GM23338 (cell line): ENCODE results near the gene CACNA2D3. TPM values are rescaled to one million over a fixed set of nuclear protein-coding genes. Genes with fewer than 3 reads are reported as not detected.

Experiments used
- ATAC-seq: fragments of 200-7000 bp; cut with Tn5 transposase; 3 replicates; pipeline ENCODE4 v1.9.1; 2020
- DNase-seq: peaks from one replicate; pipeline ENCODE4 v3.0.0-alpha.2; 2015; ENCODE audit warnings: low spot score
- H2AFZ ChIP-seq: fragments of 200-600 bp; sonication (generic); 2 replicates; pipeline ENCODE4 v1.8.0; 2016; ENCODE audit warnings: antibody characterized with exemption, mild to moderate bottlenecking, moderate library complexity
- H3F3A ChIP-seq: fragments of 200-600 bp; sonication (generic); replicated peaks from 2 replicates; pipeline ENCODE4 v1.8.0; 2017; ENCODE audit warnings: antibody characterized with exemption, mixed run types, low read depth
- H3K27ac ChIP-seq: fragments of 200-600 bp; sonication (generic); 2 replicates; pipeline ENCODE4 v1.6.1; 2016; ENCODE audit warnings: low read depth
- H3K27me3 ChIP-seq: fragments of 200-600 bp; sonication (generic); 2 replicates; pipeline ENCODE4 v1.8.0; 2016; ENCODE audit warnings: mild to moderate bottlenecking, mixed run types, moderate library complexity; ENCODE audit not compliant: insufficient read depth
- H3K36me3 ChIP-seq: fragments of 200-600 bp; sonication (generic); 2 replicates; pipeline ENCODE4 v1.8.0; 2016; ENCODE audit warnings: mild to moderate bottlenecking; ENCODE audit not compliant: insufficient read depth
- H3K4me1 ChIP-seq: fragments of 200-600 bp; sonication (generic); 2 replicates; pipeline ENCODE4 v1.8.0; 2016; ENCODE audit warnings: mild to moderate bottlenecking, moderate library complexity; ENCODE audit not compliant: insufficient read depth
- H3K4me2 ChIP-seq: fragments of 200-600 bp; sonication (generic); 2 replicates; pipeline ENCODE4 v1.7.1; 2017; ENCODE audit warnings: mixed run types
- H3K4me3 ChIP-seq: fragments of 200-600 bp; sonication (generic); 2 replicates; pipeline ENCODE4 v1.6.1; 2016; ENCODE audit warnings: mixed run types
- H3K79me2 ChIP-seq: fragments of 200-600 bp; sonication (generic); replicated peaks from 2 replicates; pipeline ENCODE4 v1.8.0; 2017; ENCODE audit warnings: mild to moderate bottlenecking; ENCODE audit not compliant: insufficient read depth
- H3K9me2 ChIP-seq: fragments of 200-600 bp; sonication (generic); 2 replicates; pipeline ENCODE4 v1.8.0; 2017; ENCODE audit not compliant: insufficient read depth
- H4K20me1 ChIP-seq: fragments of 200-600 bp; sonication (generic); replicated peaks from 2 replicates; pipeline ENCODE4 v1.8.0; 2017; ENCODE audit warnings: mild to moderate bottlenecking; ENCODE audit not compliant: insufficient read depth
- H3K27ac Mint-ChIP-seq: 2 replicates; pipeline ENCODE4 v1.8.0; 2020; ENCODE audit warnings: inconsistent platforms, mild to moderate bottlenecking, moderate library complexity, mixed read lengths
- H3K27me3 Mint-ChIP-seq: 3 replicates; pipeline ENCODE4 v1.8.0; 2022; ENCODE audit warnings: low read depth, mild to moderate bottlenecking, moderate library complexity, mixed read lengths, inconsistent platforms; ENCODE audit not compliant: insufficient read depth, poor library complexity
- H3K36me3 Mint-ChIP-seq: 3 replicates; pipeline ENCODE4 v1.8.0; 2021; ENCODE audit warnings: low read depth, mild to moderate bottlenecking, inconsistent platforms, moderate library complexity, mixed read lengths
- H3K4me1 Mint-ChIP-seq: 3 replicates; pipeline ENCODE4 v1.8.0; 2020; ENCODE audit warnings: mild to moderate bottlenecking, inconsistent platforms, mixed read lengths
- H3K4me3 Mint-ChIP-seq: 3 replicates; pipeline ENCODE4 v1.8.0; 2021; ENCODE audit warnings: moderate library complexity, mild to moderate bottlenecking, inconsistent platforms, mixed read lengths
- H3K9me3 Mint-ChIP-seq: 3 replicates; pipeline ENCODE4 v1.8.0; 2020; ENCODE audit warnings: moderate library complexity, mild to moderate bottlenecking, inconsistent platforms, mixed read lengths
- CREB1 ChIP-seq: fragments of 250-450 bp; sonication (Bioruptor Pico); IDR thresholded peaks from 2 replicates; pipeline ENCODE4 v1.5.0; 2020; ENCODE audit warnings: low read depth, mild to moderate bottlenecking, moderate library complexity
- EZH2phosphoT487 ChIP-seq: fragments of 200-600 bp; sonication (generic); IDR thresholded peaks from one replicate; pipeline ENCODE4 v1.8.1; 2018; ENCODE audit warnings: antibody characterized with exemption; ENCODE audit not compliant: unreplicated experiment
- JUNB ChIP-seq: IDR thresholded peaks from one replicate; pipeline ENCODE4 v1.6.1; 2016; ENCODE audit warnings: antibody characterized with exemption; ENCODE audit not compliant: unreplicated experiment
- NANOG ChIP-seq: IDR thresholded peaks from 2 replicates; pipeline ENCODE4 v1.6.1; 2016; ENCODE audit warnings: antibody characterized with exemption, borderline replicate concordance
- STAT1 ChIP-seq: IDR thresholded peaks from one replicate; pipeline ENCODE4 v1.6.1; 2016; ENCODE audit warnings: antibody characterized with exemption; ENCODE audit not compliant: unreplicated experiment
- ZNF114 ChIP-seq: fragments of 250-450 bp; sonication (Bioruptor Pico); IDR thresholded peaks from 2 replicates; pipeline ENCODE4 v1.5.0; 2020; ENCODE audit warnings: mild to moderate bottlenecking, moderate library complexity
- ZNF331 ChIP-seq: fragments of 250-450 bp; sonication (Bioruptor Pico); IDR thresholded peaks from 2 replicates; pipeline ENCODE4 v1.5.0; 2020; ENCODE audit warnings: low read depth, mild to moderate bottlenecking, moderate library complexity
- polyA plus RNA-seq: library from polyadenylated mRNA; unstranded; fragments of >200 nt; fragmentation: Nextera tagmentation; extraction: Ambion mirVana; gene quantifications from 2 replicates; pipeline ENCODE4 v1.2.1, GENCODE V29; 2016
- total RNA-seq: library from RNA; depleted of rRNA; stranded (reverse); fragments of >200 nt; shearing (Covaris generic); gene quantifications from 2 replicates; pipeline ENCODE4 v1.2.3, GENCODE V29; 2014
- TF ChIP-seq, protein P1 (sequence below): IDR thresholded peaks from one replicate; pipeline ENCODE4 v1.6.1; 2018; ENCODE audit warnings: antibody characterized with exemption; ENCODE audit not compliant: unreplicated experiment
- TF ChIP-seq, protein P2 (sequence below), 2 experiments: fragments of 200-600 bp in 1 of 2; sonication (generic) in 1 of 2; conservative IDR thresholded peaks; 2 replicates each; pipeline versions ENCODE4 v1.5.1 to v1.6.1; 2016 to 2017; ENCODE audit warnings: antibody characterized with exemption in 2 of 2, low read depth in 2 of 2, mild to moderate bottlenecking in 2 of 2, moderate library complexity in 1 of 2

Gene CACNA2D3
- total and polyA plus RNA-seq, 2 experiments from 2014 or later, result 2.2 to 2.3 TPM

DNA sequence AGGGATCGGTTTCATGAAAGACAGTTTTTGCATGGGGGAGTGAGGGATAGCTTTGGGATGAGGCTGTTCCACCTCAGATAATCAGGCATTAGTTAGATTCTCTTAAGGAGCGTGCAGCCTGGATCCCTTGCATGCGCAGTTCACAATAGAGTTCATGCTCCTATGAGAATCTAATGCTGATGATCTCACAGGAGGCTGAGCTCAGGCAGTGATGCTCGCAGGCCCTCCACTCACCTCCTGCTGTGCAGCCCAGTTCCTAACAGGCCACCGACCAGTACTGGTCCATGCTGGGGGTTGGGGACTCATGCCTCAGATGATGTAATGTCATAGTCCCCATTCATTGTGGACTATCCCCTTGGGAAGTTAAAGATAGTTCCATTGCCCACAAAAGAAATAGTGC is 255.8 kb downstream of the CACNA2D3 start (continued):
- TF ChIP-seq, protein P1, sequence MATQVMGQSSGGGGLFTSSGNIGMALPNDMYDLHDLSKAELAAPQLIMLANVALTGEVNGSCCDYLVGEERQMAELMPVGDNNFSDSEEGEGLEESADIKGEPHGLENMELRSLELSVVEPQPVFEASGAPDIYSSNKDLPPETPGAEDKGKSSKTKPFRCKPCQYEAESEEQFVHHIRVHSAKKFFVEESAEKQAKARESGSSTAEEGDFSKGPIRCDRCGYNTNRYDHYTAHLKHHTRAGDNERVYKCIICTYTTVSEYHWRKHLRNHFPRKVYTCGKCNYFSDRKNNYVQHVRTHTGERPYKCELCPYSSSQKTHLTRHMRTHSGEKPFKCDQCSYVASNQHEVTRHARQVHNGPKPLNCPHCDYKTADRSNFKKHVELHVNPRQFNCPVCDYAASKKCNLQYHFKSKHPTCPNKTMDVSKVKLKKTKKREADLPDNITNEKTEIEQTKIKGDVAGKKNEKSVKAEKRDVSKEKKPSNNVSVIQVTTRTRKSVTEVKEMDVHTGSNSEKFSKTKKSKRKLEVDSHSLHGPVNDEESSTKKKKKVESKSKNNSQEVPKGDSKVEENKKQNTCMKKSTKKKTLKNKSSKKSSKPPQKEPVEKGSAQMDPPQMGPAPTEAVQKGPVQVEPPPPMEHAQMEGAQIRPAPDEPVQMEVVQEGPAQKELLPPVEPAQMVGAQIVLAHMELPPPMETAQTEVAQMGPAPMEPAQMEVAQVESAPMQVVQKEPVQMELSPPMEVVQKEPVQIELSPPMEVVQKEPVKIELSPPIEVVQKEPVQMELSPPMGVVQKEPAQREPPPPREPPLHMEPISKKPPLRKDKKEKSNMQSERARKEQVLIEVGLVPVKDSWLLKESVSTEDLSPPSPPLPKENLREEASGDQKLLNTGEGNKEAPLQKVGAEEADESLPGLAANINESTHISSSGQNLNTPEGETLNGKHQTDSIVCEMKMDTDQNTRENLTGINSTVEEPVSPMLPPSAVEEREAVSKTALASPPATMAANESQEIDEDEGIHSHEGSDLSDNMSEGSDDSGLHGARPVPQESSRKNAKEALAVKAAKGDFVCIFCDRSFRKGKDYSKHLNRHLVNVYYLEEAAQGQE, result no peak
- TF ChIP-seq ZNF331 (CRISPR knock-in tag) (no peak), NANOG (no peak), JUNB (no peak)
- TF ChIP-seq, protein P2, sequence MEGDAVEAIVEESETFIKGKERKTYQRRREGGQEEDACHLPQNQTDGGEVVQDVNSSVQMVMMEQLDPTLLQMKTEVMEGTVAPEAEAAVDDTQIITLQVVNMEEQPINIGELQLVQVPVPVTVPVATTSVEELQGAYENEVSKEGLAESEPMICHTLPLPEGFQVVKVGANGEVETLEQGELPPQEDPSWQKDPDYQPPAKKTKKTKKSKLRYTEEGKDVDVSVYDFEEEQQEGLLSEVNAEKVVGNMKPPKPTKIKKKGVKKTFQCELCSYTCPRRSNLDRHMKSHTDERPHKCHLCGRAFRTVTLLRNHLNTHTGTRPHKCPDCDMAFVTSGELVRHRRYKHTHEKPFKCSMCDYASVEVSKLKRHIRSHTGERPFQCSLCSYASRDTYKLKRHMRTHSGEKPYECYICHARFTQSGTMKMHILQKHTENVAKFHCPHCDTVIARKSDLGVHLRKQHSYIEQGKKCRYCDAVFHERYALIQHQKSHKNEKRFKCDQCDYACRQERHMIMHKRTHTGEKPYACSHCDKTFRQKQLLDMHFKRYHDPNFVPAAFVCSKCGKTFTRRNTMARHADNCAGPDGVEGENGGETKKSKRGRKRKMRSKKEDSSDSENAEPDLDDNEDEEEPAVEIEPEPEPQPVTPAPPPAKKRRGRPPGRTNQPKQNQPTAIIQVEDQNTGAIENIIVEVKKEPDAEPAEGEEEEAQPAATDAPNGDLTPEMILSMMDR (conservative IDR thresholded peaks at IDR 0.05; ENCODE audit: low read depth in 2 of 2), result no peak

DNA sequence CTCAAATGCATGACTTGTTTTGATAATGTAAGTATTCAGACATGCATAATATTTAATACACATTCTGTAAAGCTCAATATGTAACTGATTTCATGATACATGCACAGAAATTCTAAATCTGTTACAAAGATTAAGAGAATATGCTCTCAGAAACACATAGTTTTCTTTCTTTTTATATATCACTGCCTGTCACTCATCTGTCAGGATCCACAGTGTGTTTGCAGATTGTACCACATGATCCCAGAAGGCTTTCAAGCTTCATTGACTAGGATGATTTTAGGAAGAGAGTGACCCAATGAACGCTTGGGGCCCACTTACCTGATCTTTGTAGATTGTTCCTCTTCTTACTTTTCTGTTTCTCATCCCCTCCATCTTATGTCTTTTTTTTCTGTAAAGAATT is 261.9 kb downstream of the CACNA2D3 start:
- H2AFZ ChIP-seq, result no peak overlapping the region
- no peak overlapping the region for H3K4me3 ChIP-seq
- H3K27me3 Mint-ChIP-seq, result peaks cover 2% of the 10 kb centered on the region
- H3K27ac Mint-ChIP-seq, result no peak overlapping the region
- H3K9me2 ChIP-seq, result 0 out of 2 replicates have a peak, but pooled peaks cover 8% of the 10 kb centered on the region
- no peaks in the 10 kb centered on the region for H3K36me3 Mint-ChIP-seq
- ATAC-seq, result no peak
- TF ChIP-seq, protein P1, result no peak
- no peak for TF ChIP-seq ZNF331 (CRISPR knock-in tag)
- TF ChIP-seq NANOG, result no peak
- TF ChIP-seq, protein P2 (conservative IDR thresholded peaks at IDR 0.05; ENCODE audit: low read depth in 2 of 2), result no peak
- no peak for TF ChIP-seq EZH2phosphoT487
- no peak for TF ChIP-seq CREB1 (CRISPR knock-in tag)
- no peak for TF ChIP-seq ZNF114 (CRISPR knock-in tag)
- no peak for TF ChIP-seq STAT1
- no peaks in the 10 kb centered on the region for H3K27me3 ChIP-seq
- no peak for DNase-seq
- H3K4me1 Mint-ChIP-seq, result no peaks in the 10 kb centered on the region
- H3K79me2 ChIP-seq, result no peaks in the 10 kb centered on the region
- H3F3A ChIP-seq, result no peaks in the 10 kb centered on the region
- H3K4me2 ChIP-seq, result no peak overlapping the region
- no peaks in the 10 kb centered on the region for H4K20me1 ChIP-seq
- H3K27ac ChIP-seq, result no peak overlapping the region
- H3K4me3 Mint-ChIP-seq, result no peak overlapping the region
- H3K4me1 ChIP-seq, result no peaks in the 10 kb centered on the region
- H3K36me3 ChIP-seq, result no peaks in the 10 kb centered on the region
- no peaks in the 10 kb centered on the region for H3K9me3 Mint-ChIP-seq
